ENCODE measurements around the gene AGAP4. TPM values are rescaled to one million over a fixed set of nuclear protein-coding genes. Genes with fewer than 3 reads are reported as not detected.
"Not testable (repeated sequence)": the region's sequence is repeated elsewhere in the genome, so short reads cannot be mapped to it uniquely, and the experiment has no call there.

Gene AGAP4
- total RNA-seq, 3 donors from 2014 or later (not counting 1 experiment from before 2014, with no cell fraction given): 16.9 to 43.7 (median 31.3) TPM

DNA sequence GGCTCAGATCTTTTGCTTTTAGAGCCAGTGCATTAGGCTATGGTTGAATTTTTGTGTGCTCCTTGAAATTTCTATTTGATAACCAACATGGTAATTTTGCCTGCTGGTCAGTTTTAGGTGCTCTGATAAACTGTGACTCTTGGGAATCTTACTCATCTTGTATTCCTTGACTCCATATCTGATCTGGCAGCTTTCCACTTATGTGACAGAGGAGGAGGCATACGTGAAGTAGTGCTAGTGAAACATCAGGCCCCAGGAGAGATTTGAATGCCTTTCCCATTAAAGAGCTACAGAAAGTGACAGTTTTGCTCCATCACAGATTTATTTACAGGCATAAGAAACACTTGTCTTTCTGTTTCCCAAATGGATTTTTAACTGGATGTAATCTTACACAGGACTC lies 61.1 kb downstream of the AGAP4 start:
- H3K36me3 Mint-ChIP-seq: not testable (repeated sequence)

More for the DNA sequence above, 61.1 kb downstream of the AGAP4 start:
- H3K4me3 Mint-ChIP-seq; H3K4me3 ChIP-seq (ENCODE audit: low read length); intact Hi-C loops (cut with micrococcal nuclease); H3K27me3 Mint-ChIP-seq (ENCODE audit: low read depth in 2 of 2); H3K4me1 ChIP-seq (ENCODE audit: control insufficient read depth, insufficient read depth, low read length); H3K9me3 ChIP-seq (ENCODE audit: control insufficient read depth, insufficient read depth, low read length); H3K27ac ChIP-seq (ENCODE audit: low read length); H3K4me1 Mint-ChIP-seq; ATAC-seq; DNase-seq; H3K9me3 Mint-ChIP-seq; H3K27me3 ChIP-seq (ENCODE audit: control insufficient read depth, insufficient read depth, low read length); H3K27ac Mint-ChIP-seq: not testable (repeated sequence)
- H3K36me3 ChIP-seq (ENCODE audit: control insufficient read depth, insufficient read depth, low read length): peaks cover 11% of the 10 kb centered on the region
- WGBS (ENCODE audit: insufficient coverage): no CpG with 5 or more reads among the region's 1 CpG

Other genes with a start within 250 kb of the AGAP4 start
- 10 to 100 TPM; 27.9 to 35.1 (median 32.1) TPM for gene ZFAND4, start 174.7 kb downstream of the AGAP4 start, total RNA-seq
- gene WASHC2C, start 120.2 kb downstream of the AGAP4 start, total RNA-seq: 10 to 100 TPM; 57.4 to 63.1 (median 57.8) TPM
- 10 to 100 TPM; 26.9 to 31.5 (median 27.3) TPM for gene TIMM23, start 125.0 kb upstream of the AGAP4 start, total RNA-seq
- 100 to 1,000 TPM in 2 of 3 donors, 10 to 100 TPM in 1; 88.4 to 104 (median 103) TPM for gene NCOA4, start 183.1 kb upstream of the AGAP4 start, total RNA-seq
- gene MSMB, start 198.8 kb upstream of the AGAP4 start, total RNA-seq: not detected